ENCODE measurements around the gene MLKL.

DNA sequence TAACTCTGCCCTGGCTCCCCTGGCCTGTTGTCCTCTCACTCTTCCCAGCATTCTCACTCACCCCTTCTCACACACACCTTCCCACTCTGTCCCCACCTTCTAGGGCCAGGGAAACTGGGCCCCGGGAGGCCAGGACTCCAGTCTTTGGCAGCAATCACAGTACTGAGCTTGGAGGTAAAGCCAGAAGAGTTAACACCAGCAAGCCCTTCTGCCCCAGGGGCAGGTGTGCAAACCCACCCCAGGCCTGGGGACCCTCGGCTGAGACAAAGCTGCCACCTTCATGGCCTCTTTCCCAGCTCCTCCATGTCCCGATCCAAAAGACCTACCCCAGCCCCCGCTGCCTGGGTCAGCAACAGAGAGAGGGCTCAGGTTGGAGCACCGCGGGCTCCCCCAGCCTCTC is 36.9 kb upstream of the MLKL start:
- TF ChIP-seq, protein P1, sequence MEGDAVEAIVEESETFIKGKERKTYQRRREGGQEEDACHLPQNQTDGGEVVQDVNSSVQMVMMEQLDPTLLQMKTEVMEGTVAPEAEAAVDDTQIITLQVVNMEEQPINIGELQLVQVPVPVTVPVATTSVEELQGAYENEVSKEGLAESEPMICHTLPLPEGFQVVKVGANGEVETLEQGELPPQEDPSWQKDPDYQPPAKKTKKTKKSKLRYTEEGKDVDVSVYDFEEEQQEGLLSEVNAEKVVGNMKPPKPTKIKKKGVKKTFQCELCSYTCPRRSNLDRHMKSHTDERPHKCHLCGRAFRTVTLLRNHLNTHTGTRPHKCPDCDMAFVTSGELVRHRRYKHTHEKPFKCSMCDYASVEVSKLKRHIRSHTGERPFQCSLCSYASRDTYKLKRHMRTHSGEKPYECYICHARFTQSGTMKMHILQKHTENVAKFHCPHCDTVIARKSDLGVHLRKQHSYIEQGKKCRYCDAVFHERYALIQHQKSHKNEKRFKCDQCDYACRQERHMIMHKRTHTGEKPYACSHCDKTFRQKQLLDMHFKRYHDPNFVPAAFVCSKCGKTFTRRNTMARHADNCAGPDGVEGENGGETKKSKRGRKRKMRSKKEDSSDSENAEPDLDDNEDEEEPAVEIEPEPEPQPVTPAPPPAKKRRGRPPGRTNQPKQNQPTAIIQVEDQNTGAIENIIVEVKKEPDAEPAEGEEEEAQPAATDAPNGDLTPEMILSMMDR (IDR thresholded peaks at IDR 0.05; ENCODE audit: low read depth, low read length), result no peak
- no peak for TF ChIP-seq EZH2phosphoT487 (IDR thresholded peaks at IDR 0.05; ENCODE audit: low read depth)

Measured in OCI-LY3 (cell line).